ENCODE results near the gene P3H2.
"Not testable (repeated sequence)": the region's sequence is repeated elsewhere in the genome, so short reads cannot be mapped to it uniquely, and the experiment has no call there.

P3H2 gene

GRCh38 chr3:189974359-189974758 is 146.3 kb downstream of the P3H2 start:
- DNase-seq = no peak

- peak; percentile 50 to 69 for DNase-seq
These were observed 153.3 kb downstream of the P3H2 start for GRCh38 chr3:189967254-189967865.

GRCh38 chr3:189966843-189967242 is 153.9 kb downstream of the P3H2 start:
- DNase-seq = no peak

- no peak for DNase-seq
These were observed 155.9 kb downstream of the P3H2 start for GRCh38 chr3:189964623-189965332.

- DNase-seq = no peak
These were observed 158.2 kb downstream of the P3H2 start for GRCh38 chr3:189962466-189962865.

GRCh38 chr3:189961522-189962161 is 159.1 kb downstream of the P3H2 start:
- peak; percentile 80 to 82 for DNase-seq

GRCh38 chr3:189961086-189961485 is 159.6 kb downstream of the P3H2 start:
- not testable (repeated sequence) for DNase-seq

GRCh38 chr3:189954733-189955665 is 165.7 kb downstream of the P3H2 start:
- no peak for DNase-seq

- DNase-seq = no peak
These were observed 167.1 kb downstream of the P3H2 start for GRCh38 chr3:189953551-189953950.

- DNase-seq = no peak
These were observed 168.4 kb downstream of the P3H2 start for GRCh38 chr3:189952272-189952671.

GRCh38 chr3:189950258-189950657 is 170.4 kb downstream of the P3H2 start:
- DNase-seq = no peak

- no peak for DNase-seq
These were observed 171.1 kb downstream of the P3H2 start for GRCh38 chr3:189949580-189949979.

- DNase-seq = no peak
These were observed 172.0 kb downstream of the P3H2 start for GRCh38 chr3:189948724-189949045.

GRCh38 chr3:189947948-189948723 is 172.6 kb downstream of the P3H2 start:
- DNase-seq = peak; percentile 48 to 53

- no peak for DNase-seq
These were observed 173.6 kb downstream of the P3H2 start for GRCh38 chr3:189947068-189947467.

GRCh38 chr3:189945935-189946709 is 174.6 kb downstream of the P3H2 start:
- DNase-seq = no peak

GRCh38 chr3:189944285-189945145 is 176.2 kb downstream of the P3H2 start:
- no peak for DNase-seq

GRCh38 chr3:189942948-189943347 is 177.7 kb downstream of the P3H2 start:
- DNase-seq = no peak

GRCh38 chr3:189941679-189942078 is 179.0 kb downstream of the P3H2 start:
- DNase-seq = no peak

- no peak for DNase-seq
These were observed 179.6 kb downstream of the P3H2 start for GRCh38 chr3:189941125-189941524.
